SHP77 (cell line): ENCODE data around the gene ZMPSTE24.

Experiments
- DNase-seq, 2 experiments: peaks; one replicate each; lab custom pipeline; 2025; lab: John Stamatoyannopoulos, UW

Gene ZMPSTE24

DNA sequence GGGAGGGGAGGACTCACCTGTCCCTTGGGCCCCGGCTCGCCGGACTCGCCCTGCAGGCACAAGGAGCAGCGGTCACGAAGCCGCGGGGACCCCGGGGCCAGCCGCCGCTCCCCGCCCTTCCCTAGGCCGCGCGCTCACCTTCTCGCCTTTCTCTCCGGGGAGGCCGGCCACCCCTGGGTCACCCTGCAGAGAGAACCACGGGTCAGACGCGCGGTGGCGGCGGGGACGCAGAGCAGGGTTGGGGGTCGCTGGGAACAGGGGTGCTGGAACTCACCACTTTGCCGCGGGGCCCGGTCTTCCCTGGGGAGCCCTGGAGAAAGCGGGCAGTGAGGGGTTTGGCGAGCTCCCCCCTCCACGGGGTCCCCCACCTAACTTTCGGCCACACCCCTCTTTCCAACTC lies 45.8 kb downstream of the ZMPSTE24 start:
- no peak for DNase-seq

DNA sequence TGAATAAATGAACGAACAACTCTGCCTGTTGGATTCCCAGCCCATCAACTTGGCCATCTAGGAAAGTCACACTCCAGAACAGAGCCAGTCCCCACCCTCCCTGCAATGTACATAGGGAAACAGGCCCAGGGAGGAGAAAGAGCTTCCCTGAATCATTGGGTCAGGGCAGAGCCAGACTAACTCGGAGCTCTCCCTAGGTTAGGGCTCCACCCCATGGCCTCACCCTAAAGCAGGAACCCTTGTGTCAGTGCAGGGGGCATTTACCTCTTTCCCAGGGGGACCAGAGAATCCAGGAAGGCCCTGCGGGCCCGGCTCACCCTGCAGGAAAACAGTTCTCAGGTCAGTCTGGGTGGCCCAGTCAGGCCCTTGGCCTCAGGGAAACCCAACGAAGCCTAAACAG lies 47.4 kb downstream of the ZMPSTE24 start:
- no peak for DNase-seq

- DNase-seq: no peak
Observed at GRCh38 chr1:40305871-40306270, 47.8 kb downstream of the ZMPSTE24 start.

DNA sequence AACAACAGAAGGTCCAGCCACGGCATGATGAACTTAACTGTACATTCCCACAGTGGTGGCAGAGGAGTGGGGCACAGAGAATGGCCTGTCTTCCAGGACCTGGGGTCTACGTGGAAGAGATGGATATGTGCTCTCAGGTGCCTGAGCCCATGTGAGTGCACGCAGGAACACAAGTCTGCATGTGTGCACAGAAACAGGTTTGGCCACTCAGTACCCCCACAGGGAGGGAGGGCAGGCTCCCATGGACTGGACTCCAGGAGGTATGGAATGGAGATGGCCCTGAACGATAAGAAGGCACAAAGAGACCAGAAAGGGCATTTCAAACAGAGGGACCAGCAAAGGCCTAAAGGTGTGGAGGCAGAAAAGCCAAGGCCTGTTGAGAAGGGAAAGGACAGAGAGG lies 48.3 kb downstream of the ZMPSTE24 start:
- DNase-seq: no peak

DNA sequence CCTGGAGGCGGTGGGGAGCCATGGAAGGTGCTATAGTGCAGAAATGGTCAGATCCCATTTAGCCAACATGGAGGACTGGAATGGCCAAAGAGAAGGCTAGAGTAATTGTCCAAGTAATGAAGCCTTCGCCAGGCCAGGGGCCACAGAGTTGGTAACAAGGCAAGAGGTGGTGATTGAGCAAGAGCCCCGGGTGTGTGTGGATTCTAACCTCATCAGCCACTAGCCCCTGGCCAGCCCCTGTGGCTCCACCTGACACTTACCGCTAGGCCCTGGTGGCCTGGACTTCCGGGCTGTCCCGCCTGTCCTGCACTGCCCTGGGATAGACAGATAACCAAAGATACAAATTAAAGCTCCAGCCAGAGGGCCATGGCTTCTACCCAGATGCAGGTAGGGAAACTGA lies 49.1 kb downstream of the ZMPSTE24 start:
- no peak for DNase-seq

DNA sequence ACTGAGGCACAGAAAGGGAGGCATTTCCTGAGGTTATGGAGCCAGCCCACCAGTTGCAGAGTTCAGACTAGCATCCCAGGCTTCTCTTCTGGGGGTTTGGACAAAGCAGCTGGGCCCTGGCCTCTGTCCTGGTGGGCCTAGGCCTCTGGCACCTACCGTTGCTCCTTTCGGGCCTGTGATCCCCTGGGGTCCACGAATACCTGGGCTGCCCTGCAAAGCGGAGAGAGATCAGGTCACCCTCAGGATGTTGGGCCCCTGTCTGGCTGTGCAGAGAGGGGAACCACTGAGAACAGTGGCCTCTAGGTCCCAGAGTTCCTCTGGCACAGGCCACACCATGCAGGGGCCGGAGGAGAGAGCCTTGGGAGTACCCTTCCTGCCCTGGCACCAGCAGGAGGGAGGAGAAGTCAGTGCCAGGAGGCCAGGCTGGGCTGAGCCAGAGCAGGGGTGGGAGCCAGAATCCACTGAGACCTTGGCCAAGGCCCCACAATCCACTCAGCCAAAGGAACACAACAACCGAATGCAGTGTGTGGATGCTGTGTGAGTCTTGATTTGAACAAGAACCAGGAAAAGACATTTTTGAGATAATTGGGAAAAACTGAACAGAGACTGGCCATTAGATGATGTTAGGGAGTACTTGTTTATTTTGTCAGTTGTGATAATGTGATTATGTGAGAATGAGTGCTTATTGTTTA lies 50.1 kb downstream of the ZMPSTE24 start:
- no peak for DNase-seq

- DNase-seq: no peak
Observed at GRCh38 chr1:40309374-40310128, 51.5 kb downstream of the ZMPSTE24 start.

GRCh38 chr1:40310129-40310461 lies 52.1 kb downstream of the ZMPSTE24 start:
- no peak for DNase-seq

DNA sequence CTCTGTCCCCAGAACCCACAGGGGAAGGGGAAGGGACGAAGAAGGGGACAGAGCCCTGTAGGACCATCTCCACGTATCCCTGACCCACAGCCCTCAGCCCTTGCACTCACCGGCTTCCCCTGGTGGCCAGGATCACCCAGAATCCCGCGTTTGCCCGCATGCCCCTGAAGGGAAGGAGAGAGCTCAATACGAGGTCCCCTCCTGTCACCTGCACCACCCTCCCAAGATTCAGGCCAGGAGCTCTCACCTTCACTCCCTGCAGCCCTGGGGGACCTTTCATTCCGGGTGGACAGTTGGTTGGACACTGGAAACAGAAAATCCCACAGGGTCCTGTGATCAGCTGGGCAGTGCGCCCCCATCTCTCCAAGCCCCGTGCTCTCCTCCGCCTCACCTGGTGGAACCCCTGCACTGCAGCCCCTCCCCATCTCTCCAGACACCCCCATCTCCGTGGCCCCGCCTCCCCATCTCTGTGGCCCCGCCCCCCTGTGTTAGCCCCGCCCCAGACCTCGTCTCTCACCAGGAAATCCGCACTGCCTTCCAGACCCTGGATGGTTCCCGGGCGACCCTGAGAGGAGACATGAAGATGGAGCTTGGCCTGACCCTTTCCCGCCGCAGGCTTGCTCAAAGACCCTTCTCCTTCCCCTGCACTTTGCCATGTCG lies 53.1 kb downstream of the ZMPSTE24 start:
- no peak for DNase-seq

- DNase-seq: no peak
Observed at GRCh38 chr1:40311692-40312091, 53.7 kb downstream of the ZMPSTE24 start.

- no peak for DNase-seq
Observed at GRCh38 chr1:40312238-40313205, 54.5 kb downstream of the ZMPSTE24 start.

GRCh38 chr1:40313329-40313957 lies 55.4 kb downstream of the ZMPSTE24 start:
- no peak for DNase-seq

GRCh38 chr1:40313958-40314720 lies 56.1 kb downstream of the ZMPSTE24 start:
- DNase-seq: no peak

- DNase-seq: no peak
Observed at GRCh38 chr1:40314721-40315238, 56.7 kb downstream of the ZMPSTE24 start.

GRCh38 chr1:40315239-40315794 lies 57.3 kb downstream of the ZMPSTE24 start:
- DNase-seq: peak; percentile 66 to 77

DNA sequence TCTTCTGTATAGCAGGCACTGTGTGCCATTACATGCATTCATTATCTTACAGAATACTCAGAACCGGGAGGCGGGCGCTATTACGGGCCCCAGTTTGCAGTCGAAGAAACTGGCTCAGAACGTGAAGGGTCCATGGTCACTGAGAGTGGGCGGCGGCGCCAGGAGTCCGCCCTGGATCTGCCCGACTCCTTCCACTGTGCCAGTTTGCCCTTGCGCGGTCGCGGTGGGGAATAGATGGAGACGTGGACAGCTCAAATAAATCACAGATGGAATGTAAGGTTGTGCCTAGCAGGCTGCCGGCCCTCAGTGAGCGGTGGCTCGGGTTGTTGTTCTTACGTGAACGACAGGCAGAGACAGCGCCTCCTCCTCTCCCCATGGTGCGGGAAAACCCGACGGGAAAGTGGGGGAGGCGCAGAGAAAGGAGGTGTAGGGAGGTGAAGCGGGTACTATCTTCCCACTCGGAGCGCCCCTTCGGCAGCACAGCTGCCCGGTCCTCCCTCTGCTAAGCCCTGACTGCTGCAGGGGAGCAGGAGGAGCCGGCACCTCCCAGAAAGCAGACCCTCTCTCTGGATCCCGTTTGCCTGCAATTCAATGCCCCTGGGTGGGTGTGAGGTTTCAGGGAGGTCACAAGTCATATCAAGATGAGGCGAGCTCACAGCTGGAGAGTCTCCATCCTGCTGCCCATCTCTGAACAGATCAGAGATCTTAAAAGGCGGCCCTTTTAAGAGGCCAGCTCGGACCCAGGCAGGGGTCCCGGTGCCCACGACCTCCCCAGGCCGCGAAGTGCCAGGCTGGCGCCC lies 58.0 kb downstream of the ZMPSTE24 start:
- no peak for DNase-seq

- no peak for DNase-seq
Observed at GRCh38 chr1:40316595-40317393, 58.8 kb downstream of the ZMPSTE24 start, which contains the start of gene COL9A2. Gene COL9A2, minus strand, starts transcription at chr1:40317286. Its CDS starts 89 bp downstream, at chr1:40317197.

GRCh38 chr1:40317394-40318074 lies 59.5 kb downstream of the ZMPSTE24 start:
- DNase-seq: no peak
